ENCODE results near the gene KDM4B.

GRCh38 chr19:5184930-5185329 is 216.0 kb downstream of the KDM4B start:
- no peak for TF ChIP-seq ZZZ3 (IDR thresholded peaks at IDR 0.05; ENCODE audit: control insufficient read depth, insufficient read length, low read depth)
- TF ChIP-seq MXI1 (IDR thresholded peaks at IDR 0.05; ENCODE audit: low read depth, low read length), result no peak
- TF ChIP-seq CTCF (IDR thresholded peaks at IDR 0.05 in 2 of 3, conservative IDR thresholded peaks at IDR 0.05 in 1 of 3; ENCODE audit: control insufficient read depth in 2 of 3, extremely low read depth in 1 of 3, insufficient read depth in 1 of 3, low read depth in 3 of 3, low read length in 3 of 3), result no peak
- no peak for TF ChIP-seq ZNF384 (IDR thresholded peaks at IDR 0.05; ENCODE audit: borderline replicate concordance, low read depth, low read length)
- no peak for TF ChIP-seq POLR2AphosphoS5 (IDR thresholded peaks at IDR 0.05; ENCODE audit: low read length)
- TF ChIP-seq RFX5 (IDR thresholded peaks at IDR 0.05; ENCODE audit: low read depth, low read length), result no peak
- TF ChIP-seq USF2 (IDR thresholded peaks at IDR 0.05; ENCODE audit: borderline replicate concordance, low read depth, low read length), result no peak
- TF ChIP-seq EP300 (IDR thresholded peaks at IDR 0.05; ENCODE audit: borderline replicate concordance in 1 of 2, control insufficient read depth in 1 of 2, low read depth in 2 of 2, low read length in 2 of 2), result no peak
- TF ChIP-seq HDGF (IDR thresholded peaks at IDR 0.05), result no peak
- no peak for TF ChIP-seq RAD51 (IDR thresholded peaks at IDR 0.05)
- TF ChIP-seq, protein P1, sequence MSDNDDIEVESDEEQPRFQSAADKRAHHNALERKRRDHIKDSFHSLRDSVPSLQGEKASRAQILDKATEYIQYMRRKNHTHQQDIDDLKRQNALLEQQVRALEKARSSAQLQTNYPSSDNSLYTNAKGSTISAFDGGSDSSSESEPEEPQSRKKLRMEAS (IDR thresholded peaks at IDR 0.05; ENCODE audit: low read depth, low read length), result no peak
- TF ChIP-seq NFIC (IDR thresholded peaks at IDR 0.05; ENCODE audit: low read depth, low read length), result no peak
- TF ChIP-seq, protein P2, sequence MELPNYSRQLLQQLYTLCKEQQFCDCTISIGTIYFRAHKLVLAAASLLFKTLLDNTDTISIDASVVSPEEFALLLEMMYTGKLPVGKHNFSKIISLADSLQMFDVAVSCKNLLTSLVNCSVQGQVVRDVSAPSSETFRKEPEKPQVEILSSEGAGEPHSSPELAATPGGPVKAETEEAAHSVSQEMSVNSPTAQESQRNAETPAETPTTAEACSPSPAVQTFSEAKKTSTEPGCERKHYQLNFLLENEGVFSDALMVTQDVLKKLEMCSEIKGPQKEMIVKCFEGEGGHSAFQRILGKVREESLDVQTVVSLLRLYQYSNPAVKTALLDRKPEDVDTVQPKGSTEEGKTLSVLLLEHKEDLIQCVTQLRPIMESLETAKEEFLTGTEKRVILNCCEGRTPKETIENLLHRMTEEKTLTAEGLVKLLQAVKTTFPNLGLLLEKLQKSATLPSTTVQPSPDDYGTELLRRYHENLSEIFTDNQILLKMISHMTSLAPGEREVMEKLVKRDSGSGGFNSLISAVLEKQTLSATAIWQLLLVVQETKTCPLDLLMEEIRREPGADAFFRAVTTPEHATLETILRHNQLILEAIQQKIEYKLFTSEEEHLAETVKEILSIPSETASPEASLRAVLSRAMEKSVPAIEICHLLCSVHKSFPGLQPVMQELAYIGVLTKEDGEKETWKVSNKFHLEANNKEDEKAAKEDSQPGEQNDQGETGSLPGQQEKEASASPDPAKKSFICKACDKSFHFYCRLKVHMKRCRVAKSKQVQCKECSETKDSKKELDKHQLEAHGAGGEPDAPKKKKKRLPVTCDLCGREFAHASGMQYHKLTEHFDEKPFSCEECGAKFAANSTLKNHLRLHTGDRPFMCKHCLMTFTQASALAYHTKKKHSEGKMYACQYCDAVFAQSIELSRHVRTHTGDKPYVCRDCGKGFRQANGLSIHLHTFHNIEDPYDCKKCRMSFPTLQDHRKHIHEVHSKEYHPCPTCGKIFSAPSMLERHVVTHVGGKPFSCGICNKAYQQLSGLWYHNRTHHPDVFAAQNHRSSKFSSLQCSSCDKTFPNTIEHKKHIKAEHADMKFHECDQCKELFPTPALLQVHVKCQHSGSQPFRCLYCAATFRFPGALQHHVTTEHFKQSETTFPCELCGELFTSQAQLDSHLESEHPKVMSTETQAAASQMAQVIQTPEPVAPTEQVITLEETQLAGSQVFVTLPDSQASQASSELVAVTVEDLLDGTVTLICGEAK (IDR thresholded peaks at IDR 0.05; ENCODE audit: borderline replicate concordance), result no peak
- TF ChIP-seq MYC (IDR thresholded peaks at IDR 0.05; ENCODE audit: insufficient read depth, insufficient read length, insufficient replicate concordance, low read length, severe bottlenecking), result no peak

Data from GM12878 (cell line).